ENCODE measurements around the gene MRNIP.

DNA sequence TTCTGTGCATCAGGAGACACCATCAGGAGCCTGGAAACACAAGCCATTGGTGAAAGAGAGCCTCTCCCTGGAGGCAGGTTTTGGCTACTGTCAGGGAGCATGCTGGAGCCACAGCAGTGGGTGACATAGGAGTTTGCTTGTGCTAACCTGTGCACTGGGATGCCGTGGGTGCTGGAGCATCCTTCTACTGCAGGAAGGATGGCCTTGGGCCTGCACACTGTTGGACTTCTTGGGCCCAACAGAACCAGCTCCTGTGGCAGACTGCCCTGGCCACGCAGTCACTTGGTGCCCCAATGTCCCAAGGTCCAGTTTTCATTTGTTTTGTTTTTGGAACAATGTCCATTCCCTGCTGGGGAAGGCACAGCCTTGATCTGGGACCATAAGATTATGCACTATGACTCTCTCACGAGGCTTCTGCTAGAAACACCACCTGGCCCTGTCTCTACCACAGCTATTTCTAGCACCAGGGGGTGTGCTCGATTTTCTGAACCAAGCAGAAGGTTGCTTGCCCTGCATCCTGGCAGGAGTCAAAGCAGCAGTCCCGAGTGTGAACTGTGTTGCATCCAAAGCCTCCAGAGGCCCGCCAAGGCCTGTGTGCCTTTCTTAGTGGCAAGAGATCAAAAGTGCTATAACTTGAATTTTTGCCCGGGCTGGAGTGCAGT is 70.3 kb downstream of the MRNIP start:
- TF ChIP-seq POLR2A (IDR thresholded peaks at IDR 0.05): no peak
- TF ChIP-seq, protein P1, sequence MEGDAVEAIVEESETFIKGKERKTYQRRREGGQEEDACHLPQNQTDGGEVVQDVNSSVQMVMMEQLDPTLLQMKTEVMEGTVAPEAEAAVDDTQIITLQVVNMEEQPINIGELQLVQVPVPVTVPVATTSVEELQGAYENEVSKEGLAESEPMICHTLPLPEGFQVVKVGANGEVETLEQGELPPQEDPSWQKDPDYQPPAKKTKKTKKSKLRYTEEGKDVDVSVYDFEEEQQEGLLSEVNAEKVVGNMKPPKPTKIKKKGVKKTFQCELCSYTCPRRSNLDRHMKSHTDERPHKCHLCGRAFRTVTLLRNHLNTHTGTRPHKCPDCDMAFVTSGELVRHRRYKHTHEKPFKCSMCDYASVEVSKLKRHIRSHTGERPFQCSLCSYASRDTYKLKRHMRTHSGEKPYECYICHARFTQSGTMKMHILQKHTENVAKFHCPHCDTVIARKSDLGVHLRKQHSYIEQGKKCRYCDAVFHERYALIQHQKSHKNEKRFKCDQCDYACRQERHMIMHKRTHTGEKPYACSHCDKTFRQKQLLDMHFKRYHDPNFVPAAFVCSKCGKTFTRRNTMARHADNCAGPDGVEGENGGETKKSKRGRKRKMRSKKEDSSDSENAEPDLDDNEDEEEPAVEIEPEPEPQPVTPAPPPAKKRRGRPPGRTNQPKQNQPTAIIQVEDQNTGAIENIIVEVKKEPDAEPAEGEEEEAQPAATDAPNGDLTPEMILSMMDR (IDR thresholded peaks at IDR 0.05): no peak
